Measurements from ENCODE around the gene OPRL1. TPM values are rescaled to one million over a fixed set of nuclear protein-coding genes. Genes with fewer than 3 reads are reported as not detected.
"Not testable (repeated sequence)": the region's sequence is repeated elsewhere in the genome, so short reads cannot be mapped to it uniquely, and the experiment has no call there.

The OPRL1 gene
- total RNA-seq, 1 donor from 2014 or later = 3.0 TPM

DNA sequence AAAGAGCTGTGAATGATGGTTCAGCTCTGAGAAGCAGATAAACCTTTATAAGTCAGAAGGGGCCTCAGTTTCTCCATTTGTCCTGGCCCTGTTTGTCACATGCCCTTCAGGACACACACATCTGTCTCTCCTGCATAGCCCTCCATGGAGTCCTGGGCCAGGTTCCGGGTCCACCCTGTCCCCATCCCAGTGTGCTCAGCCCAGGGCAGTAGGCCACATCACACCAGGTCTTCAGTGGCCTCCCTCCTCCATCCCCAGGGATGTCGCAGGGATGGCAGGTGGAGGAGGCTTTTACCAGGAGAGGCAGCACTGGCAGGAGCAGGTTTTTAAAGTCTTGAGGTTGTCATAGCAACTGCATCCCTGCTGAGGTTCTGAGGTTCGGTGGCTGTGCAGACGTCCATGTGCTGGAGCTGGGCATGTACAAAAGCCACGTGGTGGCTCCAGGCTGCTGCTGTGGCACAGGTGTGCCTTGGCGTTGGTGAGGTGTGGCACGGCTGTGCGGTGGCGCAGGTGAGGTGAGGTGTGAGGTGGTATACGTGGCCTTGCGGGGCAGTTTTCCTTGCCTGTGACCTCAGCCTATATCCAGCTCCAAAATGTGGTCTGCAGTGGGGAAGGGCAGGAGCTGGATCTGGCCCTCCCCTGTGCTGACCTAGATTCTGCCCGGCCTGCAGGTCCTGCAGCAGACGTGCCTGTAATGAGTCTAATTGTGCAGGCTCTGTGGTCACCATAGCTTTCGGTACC, 35.5 kb downstream of the OPRL1 start:
- DNase-seq (ENCODE audit: low read depth in 2 of 2) = no peak

DNA sequence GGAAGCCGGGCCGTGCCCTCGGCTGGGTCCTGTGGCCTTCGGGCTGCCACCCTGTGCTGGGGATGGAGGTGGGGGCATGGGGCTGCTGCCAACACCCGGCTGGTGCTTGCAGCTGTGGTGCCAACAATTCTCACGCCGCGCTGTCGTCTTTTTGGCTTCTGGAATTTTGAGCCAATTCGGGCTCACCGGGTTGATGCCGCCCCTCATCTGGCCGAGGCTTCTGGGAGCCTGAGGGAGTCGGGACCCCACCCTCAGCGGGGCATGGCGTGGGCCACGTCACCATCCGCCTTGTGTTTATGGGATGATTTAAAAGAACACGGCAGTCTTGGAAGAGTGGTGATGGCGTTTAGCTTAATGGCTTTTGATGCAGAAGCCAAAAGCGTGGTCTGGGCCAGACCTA, 36.1 kb downstream of the OPRL1 start:
- DNase-seq (ENCODE audit: low read depth in 2 of 2) = no peak

DNA sequence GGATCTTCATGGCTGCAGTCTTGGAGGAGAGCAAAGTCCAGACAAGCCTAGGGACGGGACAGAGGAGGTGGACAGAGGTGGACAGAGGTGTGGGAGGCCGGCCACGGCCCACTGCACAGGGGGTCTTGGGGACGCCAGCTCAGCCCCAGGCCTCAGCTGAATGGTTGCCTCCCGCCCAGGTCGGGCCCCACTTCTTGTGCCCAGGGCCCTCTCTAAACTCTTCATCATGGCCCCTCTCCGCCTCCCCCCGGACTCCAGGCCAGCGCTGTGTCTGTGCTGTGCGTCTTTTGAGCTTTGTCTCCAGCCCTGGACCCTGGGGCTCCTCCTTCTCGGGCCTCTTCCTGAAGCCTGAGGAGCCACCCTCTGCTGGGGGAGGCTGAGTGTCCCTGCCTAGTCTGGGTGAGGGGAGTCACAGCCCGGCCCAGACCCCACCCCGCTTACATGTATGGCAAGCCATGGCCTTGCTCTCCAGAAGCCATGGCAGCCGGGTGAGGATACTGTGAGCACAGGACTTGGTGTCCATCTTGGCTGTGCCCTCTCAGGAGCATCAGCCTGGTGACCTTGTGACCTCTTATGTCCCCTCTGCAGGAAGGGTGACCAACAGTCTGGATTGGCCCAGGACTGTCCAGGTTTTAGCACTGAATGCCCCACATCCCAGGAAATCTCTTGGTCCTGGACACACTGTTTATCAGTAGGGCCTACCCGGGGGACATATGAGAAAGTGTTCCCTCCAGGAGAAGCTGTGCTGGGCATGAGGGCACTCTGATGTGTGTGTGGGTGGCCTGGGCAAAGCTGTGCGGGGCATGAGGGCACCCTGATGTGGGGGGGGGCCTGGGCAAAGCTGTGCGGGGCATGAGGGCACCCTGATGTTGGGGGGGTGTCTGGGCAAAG, 36.9 kb downstream of the OPRL1 start:
- DNase-seq (ENCODE audit: low read depth in 2 of 2) = no peak

DNA sequence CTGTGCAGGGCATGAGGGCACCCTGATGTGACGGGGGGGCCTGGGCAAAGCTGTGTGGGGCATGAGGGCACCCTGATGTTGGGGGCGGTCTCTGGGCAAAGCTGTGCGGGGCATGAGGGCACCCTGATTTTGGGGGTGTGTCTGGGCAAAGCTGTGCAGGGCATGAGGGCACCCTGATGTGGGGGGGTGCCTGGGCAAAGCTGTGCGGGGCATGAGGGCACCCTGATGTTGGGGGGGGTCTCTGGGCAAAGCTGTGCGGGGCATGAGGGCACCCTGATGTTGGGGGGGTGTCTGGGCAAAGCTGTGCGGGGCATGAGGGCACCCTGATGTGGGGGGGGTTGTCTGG, 37.5 kb downstream of the OPRL1 start:
- DNase-seq (ENCODE audit: low read depth in 2 of 2) = not testable (repeated sequence)

DNA sequence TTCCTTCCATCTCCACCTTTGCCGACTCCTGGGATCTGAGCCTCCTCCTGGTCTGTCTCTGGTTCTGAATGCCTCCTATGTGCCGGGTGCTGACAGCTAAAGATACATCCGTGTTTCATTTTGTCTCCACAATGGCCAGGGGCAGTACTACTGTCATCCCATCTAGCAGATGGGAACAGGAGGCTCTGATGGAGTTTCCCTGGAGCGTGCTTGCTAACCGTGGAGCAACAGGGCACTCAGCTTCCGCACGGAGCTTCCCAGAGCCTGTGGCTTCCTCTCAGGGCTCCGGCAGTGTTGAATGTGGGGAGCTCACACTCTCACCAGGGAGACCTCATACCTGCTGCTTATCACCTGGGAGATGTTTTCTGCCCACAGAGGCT, 39.4 kb downstream of the OPRL1 start:
- no peak for DNase-seq (ENCODE audit: low read depth in 2 of 2)

DNA sequence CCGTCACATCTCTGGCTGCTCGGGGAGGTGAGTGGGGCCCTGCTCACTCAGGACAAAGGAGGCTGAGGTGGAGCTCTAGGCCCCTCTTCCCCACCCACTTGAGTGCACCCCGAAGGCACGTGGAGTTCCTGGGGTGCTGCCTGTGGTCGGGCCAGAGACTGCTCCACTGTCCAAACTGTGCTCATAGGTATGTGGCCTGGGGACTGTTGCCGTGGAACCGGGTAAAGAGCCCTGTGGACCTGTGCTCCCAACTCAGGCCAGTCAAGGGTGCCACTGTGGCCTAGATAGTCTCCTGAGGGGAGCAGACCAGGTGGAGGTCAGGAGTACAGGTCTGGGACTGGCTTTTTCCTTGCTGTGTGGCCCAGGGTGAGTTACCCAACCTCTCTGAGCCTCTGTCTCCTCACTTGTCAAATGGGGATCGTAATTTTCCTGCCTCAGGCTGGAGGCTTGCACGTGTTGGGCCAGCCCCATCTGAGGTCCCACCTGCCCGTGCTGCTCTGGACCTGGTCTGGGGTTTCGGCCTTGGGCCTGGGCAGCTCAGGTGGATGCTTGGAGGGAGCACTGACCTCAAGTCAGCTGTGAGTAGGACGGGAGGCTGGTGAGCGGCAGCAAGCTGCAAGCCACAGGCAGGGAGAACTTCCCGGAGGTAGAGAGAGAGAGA, 39.9 kb downstream of the OPRL1 start:
- no peak for DNase-seq (ENCODE audit: low read depth in 2 of 2)

DNA sequence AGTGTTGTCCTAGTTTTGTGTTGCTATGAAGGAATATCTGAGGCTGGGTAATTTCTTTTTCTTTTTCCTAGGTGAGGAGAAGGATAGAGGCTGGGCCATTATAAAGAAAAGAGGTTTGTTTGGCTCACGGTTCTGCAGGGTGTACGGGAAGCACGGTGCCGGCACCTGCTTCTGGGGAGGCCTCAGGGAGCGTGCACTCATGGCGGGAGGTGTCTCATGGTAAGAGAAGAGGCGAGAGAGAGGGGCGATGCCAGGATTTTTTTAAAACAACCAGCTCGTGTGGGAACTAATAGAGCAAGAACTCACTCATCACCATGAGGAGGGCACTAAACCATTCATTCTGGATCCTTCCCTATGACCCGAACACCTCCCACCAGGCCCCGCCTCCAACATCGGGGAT, 41.7 kb downstream of the OPRL1 start:
- no peak for DNase-seq (ENCODE audit: low read depth in 2 of 2)

DNA sequence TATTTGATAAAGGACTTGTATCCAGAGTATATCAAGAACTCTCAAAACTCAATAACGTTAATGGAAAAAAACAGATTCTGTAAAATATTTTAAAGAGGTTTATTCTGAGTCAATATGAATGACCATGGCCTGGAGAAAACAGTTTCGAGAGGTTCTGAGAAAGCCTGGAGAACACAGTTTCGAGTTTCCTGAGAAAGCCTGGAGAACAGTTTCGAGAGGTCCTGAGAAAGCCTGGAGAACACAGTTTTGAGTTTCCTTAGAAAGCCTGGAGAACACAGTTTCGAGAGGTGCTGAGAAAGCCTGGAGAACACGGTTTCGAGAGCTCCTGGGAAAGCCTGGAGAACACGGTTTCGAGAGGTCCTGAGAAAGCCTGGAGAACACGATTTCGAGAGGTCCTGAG, 43.0 kb downstream of the OPRL1 start:
- not testable (repeated sequence) for DNase-seq (ENCODE audit: low read depth in 2 of 2)

DNA sequence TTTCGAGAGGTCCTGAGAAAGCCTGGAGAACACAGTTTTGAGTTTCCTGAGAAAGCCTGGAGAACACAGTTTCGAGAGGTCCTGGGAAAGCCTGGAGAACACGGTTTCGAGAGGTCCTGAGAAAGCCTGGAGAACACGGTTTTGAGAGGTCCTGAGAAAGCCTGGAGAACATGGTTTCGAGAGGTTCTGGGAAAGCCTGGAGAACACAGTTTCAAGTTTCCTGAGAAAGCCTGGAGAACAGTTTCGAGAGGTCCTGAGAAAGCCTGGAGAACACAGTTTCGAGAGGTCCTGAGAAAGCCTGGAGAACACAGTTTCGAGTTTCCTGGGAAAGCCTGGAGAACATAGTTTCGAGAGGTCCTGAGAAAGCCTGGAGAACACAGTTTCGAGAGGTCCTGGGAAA, 43.6 kb downstream of the OPRL1 start:
- not testable (repeated sequence) for DNase-seq (ENCODE audit: low read depth in 2 of 2)

DNA sequence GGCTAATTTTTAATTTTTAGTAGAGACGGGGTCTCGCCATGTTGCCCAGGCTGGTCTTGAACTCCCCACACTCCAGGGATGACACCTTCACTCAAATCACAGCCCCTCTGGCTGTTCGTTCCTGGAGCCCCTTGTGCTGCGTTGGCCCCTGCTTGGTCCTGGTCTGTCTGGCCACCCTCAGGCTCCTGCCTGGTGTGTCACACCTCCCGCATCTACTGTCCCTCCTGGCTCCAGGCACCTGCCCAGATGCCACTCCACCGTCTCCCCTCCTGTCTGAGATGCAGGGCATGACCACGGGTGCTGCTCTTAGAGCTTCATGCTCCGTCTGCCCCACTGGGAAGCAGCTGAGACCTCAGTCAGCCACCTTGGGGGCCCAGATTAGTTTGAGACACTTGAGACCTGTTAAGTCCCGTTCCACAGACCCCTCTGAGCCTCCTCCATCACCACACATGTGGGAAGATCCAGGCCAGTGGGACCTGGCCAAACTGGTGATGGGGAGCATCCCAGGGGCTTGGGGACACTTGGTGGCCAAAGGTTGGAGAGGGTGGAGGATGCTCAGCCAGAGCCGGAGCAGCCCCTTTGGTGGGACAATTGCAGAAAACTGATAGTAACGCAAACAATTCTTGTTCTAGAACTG, 49.4 kb downstream of the OPRL1 start:
- no peak for DNase-seq (ENCODE audit: low read depth in 2 of 2)

DNA sequence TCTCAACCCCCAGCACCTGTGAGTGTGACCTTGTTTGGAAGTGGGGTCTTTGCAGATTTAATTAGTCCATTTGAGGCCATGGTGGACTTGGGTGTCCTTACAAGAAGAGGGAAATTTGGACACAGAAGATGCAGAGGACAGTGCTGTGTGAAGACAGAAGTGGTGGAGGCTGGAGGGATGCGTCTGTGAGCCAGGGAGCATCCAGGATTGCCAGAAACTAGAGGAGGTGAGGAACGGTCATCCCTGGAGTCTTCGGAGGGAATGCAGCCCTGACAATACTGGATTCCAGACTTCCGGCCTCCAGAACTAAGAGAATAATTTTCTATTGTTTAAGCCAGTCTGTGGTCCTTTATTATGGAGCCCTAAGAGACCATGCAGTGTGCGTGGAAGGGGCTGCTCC, 50.4 kb downstream of the OPRL1 start:
- no peak for DNase-seq (ENCODE audit: low read depth in 2 of 2)

DNA sequence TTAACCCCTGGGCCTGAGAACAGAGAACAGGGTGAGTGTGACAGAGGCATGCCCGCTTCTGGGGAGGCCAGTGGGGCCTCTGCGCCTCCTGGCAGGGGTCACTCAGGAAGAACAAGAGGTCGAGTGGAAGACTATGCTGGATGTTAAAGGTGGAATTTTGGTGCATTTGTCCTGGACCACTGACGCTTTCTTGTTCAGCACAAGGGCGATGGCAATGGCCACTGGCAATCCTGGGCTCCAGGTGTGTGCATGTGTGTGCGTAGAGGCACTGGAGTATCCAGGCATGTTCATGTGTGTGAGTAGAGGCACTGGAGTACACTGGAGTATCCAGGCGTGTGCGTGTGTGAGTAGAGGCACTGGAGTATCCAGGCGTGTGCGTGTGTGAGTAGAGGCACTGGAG, 51.0 kb downstream of the OPRL1 start:
- no peak for DNase-seq (ENCODE audit: low read depth in 2 of 2)

DNA sequence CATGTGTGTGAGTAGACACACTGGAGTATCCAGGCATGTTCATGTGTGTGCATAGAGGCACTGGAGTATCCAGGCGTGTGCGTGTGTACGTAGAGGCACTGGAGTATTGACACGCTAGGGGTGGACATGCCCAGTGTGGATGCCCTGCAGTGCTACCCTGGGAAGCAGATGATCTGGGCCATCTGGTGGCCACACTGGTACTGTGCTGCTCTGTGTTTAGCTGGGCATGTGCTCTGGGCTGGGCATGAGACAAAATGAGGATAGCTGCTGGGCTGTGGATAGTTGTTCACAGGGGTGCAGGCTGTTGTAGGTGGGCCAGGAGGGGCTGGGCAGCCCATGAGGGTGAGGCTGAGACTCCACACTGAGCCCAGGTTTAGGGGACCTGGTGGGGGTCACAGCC, 51.5 kb downstream of the OPRL1 start:
- peak; percentile 31 to 52 for DNase-seq (ENCODE audit: low read depth in 2 of 2)

DNA sequence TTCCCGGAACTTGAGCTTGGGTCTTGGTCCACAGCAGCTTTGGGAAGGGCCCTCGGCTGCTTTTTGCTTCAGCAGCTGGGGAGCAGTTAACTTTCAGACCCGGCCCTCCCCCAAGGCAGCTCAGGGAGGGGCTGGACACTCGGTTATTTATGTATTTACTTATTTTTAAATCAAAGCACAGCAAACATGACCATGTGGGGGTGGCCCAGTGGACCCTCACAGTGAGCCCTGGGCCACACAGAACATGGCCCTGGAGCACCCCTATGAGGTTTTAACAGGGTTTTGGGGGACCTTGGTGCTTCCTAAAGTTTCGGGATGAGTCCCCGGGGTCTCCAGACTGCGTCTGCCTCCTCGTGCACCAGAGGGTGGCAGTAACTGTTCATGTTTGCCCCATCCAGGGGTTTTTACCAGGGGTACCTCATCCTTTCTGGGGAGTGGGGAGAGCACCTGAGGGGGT, 54.1 kb downstream of the OPRL1 start:
- DNase-seq (ENCODE audit: low read depth in 2 of 2) = no peak

DNA sequence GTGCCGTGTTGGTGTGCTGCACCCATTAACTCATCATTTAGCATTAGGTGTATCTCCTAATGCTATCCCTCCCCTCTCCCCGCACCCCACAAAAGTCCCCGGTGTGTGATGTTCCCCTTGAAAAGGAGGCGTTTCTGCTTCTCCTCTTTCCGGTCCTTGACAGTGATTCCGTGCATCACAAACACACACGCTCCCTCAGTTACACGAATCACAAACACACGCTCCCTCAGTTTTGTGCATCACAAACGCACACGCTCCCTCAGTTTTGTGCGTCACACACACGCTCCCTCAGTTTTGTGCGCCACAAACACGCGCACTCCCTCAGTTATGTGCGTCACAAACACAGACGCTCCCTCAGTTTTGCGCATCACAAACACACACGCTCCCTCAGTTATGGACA, 54.9 kb downstream of the OPRL1 start:
- DNase-seq (ENCODE audit: low read depth in 2 of 2) = not testable (repeated sequence)

DNA sequence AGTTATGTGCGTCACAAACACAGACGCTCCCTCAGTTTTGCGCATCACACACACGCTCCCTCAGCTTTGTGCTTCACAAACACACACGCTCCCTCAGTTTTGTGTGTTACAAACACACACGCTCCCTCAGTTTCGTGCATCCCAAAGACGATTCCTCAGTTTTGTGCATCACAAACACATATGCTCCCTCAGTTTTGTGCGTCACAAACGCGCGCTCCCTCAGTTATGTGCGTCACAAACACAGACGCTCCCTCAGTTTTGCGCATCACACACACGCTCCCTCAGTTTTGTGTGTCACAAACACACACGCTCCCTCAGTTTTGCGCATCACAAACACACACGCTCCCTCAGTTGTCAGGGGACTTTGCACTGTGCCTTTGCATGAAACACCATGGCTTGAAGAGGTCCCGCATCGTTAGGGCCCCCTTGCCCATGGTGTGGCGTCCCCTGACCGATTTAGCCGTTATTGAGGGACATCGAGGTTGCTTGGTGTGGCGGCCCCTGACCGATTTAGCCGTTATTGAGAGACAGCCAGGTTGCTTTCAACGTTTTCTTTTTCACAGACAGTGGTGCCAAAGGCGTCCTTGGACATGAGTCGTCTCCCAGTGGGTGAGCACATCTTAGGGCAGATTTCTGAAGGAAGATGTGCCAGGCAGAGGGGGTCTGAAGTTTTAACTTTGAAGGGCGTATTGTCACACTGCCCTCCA, 56.3 kb downstream of the OPRL1 start:
- no peak for DNase-seq (ENCODE audit: low read depth in 2 of 2)

DNA sequence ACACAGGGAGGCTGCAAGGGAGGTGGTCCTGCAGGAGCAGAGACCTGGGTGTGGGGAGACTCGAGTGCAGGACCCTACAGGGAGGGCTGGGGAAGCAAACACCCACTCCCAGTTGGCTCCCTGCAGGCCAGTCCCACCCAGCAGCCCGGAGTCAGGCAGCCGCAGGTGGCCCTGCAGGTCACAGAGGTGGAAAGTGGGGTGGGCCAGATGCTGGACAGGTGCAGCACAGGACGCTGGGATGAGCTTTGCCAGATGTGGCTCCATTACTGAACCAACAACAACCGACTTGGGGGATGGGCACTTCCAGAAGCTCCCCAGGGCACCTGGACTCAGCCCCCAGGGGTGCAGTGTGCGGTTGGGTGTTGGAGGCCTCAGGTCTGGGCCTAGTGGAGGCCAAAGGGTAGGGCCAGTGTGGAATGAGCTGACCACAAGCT, 57.7 kb downstream of the OPRL1 start:
- DNase-seq (ENCODE audit: low read depth in 2 of 2) = no peak

DNA sequence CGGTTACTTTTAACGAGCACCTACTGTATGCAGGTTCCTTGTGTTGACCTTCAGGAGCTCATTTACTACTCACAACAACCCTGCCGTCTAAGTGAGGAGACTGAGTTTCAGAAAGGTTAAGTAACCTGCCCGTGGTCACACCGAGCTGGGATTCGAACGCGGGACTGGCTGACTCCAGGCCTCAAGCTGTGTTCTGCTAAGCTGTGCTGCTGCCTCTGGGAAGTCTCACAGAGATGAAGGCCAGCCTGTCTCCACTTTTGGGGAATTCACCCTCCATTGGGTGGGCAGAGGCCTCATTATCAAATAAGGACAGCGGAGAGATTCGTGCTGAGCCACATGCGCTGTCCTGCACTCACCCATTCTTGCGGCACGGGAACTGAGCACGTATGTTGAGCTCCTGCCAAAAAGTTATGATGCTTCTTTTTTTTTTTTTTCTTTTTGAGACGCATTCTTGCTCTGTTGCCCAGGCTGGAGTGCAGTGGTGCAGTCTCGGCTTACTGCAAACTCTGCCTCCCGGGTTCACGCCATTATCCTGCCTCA, 58.5 kb downstream of the OPRL1 start:
- no peak for DNase-seq (ENCODE audit: low read depth in 2 of 2)

DNA sequence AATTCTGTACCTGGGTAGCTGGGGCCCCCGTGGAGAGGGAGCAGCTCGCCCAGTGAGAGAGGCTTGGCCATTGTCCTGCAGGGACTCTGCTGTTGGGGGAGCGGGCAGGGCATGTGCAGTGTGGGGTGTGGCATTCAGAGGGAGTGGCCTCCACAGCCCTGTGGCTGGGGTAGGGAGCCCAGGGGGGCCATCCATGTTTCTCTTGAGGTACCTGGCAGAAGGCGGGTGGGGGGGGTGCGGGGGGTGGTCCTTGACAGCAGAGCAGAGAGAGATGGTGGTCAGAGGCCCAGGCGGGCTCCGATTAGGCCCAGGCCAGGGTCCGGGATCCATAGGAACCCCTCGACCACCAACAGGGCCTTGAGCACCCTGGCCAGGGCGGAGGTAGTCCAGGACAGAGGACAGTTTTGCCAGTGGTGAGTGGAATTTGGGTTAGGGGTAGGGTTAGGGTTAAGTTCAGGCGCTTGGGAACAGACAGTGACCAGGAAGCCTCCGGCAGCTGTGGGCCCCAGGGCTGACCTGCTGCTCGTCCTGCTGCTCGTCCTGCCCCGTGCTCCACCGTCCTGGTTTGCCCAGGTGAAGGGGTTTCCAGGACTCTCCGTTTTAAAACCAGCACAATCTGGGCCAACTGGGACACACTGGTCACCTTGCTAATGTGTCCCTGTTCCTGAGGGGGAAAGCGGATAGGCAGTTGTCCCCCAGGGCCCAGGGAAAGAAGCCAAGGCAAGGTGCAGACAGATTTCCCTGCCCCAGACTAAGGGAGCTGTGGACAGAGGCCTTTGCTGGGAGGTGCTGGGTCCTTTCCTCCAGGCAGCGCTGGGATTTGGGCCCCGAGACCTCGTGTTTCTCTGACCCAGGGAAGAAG, 59.5 kb downstream of the OPRL1 start:
- no peak for DNase-seq (ENCODE audit: low read depth in 2 of 2)
